H7 (cell line): ENCODE measurements around the gene SPATS2L. TPM values are rescaled to one million over a fixed set of nuclear protein-coding genes. Genes with fewer than 3 reads are reported as not detected.
A peak's percentile ranks its signal among the peaks of the same experiment; 100 is the strongest.

Source experiments
- DNase-seq: peaks from one replicate; pipeline ENCODE4 v3.0.0; 2012
- H3K27me3 ChIP-seq: 2 replicates; pipeline ENCODE4 v1.6.0; 2011; ENCODE audit warnings: mild to moderate bottlenecking, low read length; ENCODE audit not compliant: control insufficient read depth, insufficient read depth
- H3K36me3 ChIP-seq: replicated peaks from 2 replicates; pipeline ENCODE4 v1.5.1; 2011; ENCODE audit warnings: low read length; ENCODE audit not compliant: control insufficient read depth, insufficient read depth
- H3K4me3 ChIP-seq: 2 replicates; pipeline ENCODE4 v1.5.1; 2011; ENCODE audit warnings: low read depth, mild to moderate bottlenecking, control low read depth, low read length, moderate library complexity; ENCODE audit not compliant: insufficient read depth
- total RNA-seq: library from RNA; depleted of rRNA; stranded (reverse); fragments of >200 nt; shearing (Covaris generic); gene quantifications from 2 replicates; pipeline ENCODE4 v1.2.3, GENCODE V29; 2014; rRNA removed

SPATS2L gene, protein sequence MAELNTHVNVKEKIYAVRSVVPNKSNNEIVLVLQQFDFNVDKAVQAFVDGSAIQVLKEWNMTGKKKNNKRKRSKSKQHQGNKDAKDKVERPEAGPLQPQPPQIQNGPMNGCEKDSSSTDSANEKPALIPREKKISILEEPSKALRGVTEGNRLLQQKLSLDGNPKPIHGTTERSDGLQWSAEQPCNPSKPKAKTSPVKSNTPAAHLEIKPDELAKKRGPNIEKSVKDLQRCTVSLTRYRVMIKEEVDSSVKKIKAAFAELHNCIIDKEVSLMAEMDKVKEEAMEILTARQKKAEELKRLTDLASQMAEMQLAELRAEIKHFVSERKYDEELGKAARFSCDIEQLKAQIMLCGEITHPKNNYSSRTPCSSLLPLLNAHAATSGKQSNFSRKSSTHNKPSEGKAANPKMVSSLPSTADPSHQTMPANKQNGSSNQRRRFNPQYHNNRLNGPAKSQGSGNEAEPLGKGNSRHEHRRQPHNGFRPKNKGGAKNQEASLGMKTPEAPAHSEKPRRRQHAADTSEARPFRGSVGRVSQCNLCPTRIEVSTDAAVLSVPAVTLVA
- total RNA-seq: 74.7 and 106 TPM in 2 replicates

DNA sequence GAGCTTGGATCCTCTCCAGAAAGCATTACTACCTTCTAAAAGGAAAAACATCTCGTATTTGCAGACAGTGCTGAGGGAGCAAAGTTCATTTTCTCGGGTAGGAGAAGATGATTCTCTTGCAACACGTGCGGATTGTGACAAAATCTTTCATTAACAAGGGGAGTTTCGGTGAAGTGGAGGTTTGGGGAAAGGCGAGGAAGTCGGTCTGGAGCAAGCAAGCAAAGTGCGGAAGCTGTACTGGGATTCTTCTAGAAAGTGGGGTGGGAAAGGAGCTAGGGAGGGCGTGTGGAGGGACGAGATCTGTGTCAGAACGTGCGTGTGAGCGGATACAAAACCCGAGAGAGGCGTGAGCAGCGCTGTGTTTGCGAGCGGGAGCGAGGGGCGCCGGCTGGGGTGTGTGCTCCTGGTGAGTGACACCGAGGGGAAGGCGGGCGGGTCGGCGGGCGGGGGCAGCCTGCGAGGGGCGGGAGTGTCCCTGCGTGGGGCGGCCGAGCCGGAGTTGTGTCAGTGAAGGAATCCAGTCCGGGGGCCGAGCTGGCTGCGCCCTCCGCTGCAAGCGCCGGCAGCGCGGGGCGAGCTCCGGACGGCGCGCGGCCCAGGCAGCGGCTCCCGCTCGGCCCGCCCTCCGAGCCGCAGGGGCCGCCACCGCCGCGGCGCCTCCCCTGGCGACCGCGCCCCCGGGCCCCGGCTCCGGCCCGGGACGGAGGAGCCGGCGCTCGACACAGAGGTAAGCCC lies at the start of gene SPATS2L:
Gene SPATS2L (plus strand): TSS at position 498 of the 735 bp plus-strand sequence. CDS start 82,552 bp downstream, outside the sequence.
- H3K27me3 ChIP-seq: no peaks in the 10 kb centered on the region
- H3K4me3 ChIP-seq: peak within 1 kb of the TSS; percentile 77
- no peaks in the 10 kb centered on the region for H3K36me3 ChIP-seq
- DNase-seq: peak; percentile 83

GRCh38 chr2:200257570-200257969 lies 48.9 kb upstream of the SPATS2L start:
- H3K36me3 ChIP-seq: no peaks in the 10 kb centered on the region
- H3K4me3 ChIP-seq: no peak overlapping the region
- no peaks in the 10 kb centered on the region for H3K27me3 ChIP-seq
- DNase-seq: no peak

DNA sequence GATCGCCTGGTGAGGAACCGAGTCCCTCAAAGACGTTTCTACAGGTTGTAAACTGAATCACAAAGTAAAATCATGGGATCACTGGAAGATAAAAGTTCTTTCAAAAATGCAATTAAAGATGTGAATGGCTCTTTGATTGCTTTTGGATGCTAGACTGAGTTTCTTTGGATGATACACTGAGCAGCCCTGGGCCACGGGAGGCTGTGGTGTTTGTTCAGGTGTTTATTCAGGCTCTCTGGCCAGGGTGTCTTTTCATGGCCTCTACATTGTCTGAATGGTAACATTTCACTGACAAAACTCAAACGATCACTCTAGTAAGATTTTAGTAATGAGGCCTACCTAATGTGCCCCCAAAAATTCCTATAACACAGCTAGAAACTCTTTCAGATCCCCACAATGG lies 48.4 kb upstream of the SPATS2L start:
- DNase-seq: no peak
- H3K36me3 ChIP-seq: no peaks in the 10 kb centered on the region
- no peaks in the 10 kb centered on the region for H3K27me3 ChIP-seq
- no peak overlapping the region for H3K4me3 ChIP-seq

DNA sequence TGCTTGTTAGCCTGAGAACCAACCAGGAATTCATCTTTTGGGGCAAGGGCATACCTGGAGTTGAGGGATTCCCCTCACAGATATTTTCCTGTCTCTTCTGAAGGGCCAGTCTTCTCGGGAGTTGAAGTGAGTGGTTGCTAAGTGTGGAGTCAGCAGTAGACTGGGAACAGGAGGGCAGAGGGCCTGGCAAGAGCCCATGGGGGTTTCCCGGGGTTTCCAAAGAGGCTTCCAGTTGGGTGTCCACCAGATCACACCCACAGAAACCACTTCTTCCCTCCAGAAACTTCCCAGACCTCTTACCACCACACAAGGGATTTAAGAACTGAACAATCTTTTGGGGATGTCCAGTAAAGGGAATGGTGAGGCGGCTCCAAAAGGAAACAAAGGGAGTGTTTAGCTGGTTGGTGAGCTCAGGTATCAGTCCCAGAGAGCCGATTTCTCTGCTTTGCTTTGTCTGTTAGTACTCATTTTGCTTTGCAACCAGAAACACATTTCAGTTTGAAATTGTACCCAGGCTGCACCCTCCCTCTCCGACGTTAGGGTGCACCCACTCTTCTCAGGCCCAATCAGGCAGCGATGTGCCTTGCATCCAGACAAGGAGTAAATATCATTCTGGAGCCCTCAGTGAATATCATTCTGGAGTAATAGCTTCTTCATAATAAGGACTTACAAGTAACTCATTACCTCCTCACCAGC lies 47.5 kb upstream of the SPATS2L start:
- no peak overlapping the region for H3K4me3 ChIP-seq
- H3K36me3 ChIP-seq: no peaks in the 10 kb centered on the region
- H3K27me3 ChIP-seq: no peaks in the 10 kb centered on the region
- no peak for DNase-seq

GRCh38 chr2:200259577-200259957 lies 46.9 kb upstream of the SPATS2L start:
- no peak overlapping the region for H3K4me3 ChIP-seq
- DNase-seq: no peak
- H3K36me3 ChIP-seq: no peaks in the 10 kb centered on the region
- no peaks in the 10 kb centered on the region for H3K27me3 ChIP-seq

GRCh38 chr2:200262047-200262446 lies 44.4 kb upstream of the SPATS2L start:
- no peak for DNase-seq
- Histone ChIP-seq H3K27me3 (no peaks in the 10 kb centered on the region), H3K36me3 (no peaks in the 10 kb centered on the region), H3K4me3 (no peak overlapping the region)

DNA sequence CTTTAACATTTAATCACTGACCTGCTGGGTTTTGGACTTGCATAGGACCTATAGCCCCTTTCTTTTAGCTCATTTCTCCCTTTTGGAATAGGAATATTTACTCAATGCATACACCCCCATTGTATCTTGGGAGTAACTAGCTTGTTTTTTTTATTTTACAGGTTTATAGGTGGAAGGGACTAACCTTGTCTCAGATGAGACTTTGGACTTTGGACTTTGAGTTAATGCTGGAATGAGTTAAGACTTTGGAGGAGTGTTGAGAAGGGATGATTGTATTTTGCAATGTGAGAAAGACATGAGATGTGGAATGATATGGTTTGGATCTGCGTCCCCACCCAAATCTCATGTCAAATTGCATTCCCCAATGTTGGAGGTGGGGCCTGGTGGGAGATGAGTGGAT lies 43.2 kb upstream of the SPATS2L start:
- Histone ChIP-seq H3K27me3 (no peaks in the 10 kb centered on the region), H3K4me3 (no peak overlapping the region), H3K36me3 (no peaks in the 10 kb centered on the region)
- DNase-seq: no peak

DNA sequence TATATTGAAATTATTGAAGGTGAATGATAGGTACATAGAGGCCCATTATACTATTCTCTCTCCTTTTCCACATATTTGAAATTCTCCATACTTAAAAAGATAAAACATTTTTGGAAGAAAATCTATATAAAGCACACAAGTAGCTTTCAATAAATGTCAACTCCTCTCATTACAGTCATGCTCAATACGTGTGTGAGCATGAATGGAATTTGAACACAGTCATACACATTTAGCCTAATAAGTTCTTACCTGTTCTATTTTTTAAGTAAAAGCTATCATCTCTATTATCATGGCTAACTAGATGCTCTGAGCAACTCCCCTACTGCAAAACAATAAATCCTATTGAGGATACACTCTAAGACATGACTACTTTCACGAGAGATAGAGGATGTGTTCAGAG lies 41.9 kb upstream of the SPATS2L start:
- Histone ChIP-seq H3K4me3 (no peak overlapping the region), H3K36me3 (no peaks in the 10 kb centered on the region), H3K27me3 (no peaks in the 10 kb centered on the region)
- DNase-seq: no peak

- H3K27me3 ChIP-seq: no peaks in the 10 kb centered on the region
- DNase-seq: no peak
- H3K36me3 ChIP-seq: no peaks in the 10 kb centered on the region
- no peak overlapping the region for H3K4me3 ChIP-seq
Measured at GRCh38 chr2:200266406-200266805, 40.1 kb upstream of the SPATS2L start.

DNA sequence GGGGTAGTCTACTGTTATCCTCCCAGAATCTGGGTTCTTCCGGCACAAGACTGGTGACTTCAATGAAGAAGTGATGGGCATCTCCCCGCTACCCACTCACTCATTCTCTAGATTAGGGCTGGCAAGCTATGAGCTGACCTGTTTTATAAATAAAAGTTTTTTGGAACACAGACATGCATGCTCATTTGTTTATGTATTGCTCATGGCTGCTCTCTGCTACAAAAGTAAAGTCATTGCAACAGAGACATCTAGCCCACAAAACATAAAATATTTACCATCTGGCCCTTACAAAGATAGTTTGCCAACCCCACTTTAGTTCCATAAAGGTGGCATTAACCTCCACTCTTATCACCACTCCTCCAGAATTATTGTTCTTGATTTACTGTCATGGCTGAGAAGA lies 39.1 kb upstream of the SPATS2L start:
- Histone ChIP-seq H3K36me3 (no peaks in the 10 kb centered on the region), H3K27me3 (no peaks in the 10 kb centered on the region), H3K4me3 (no peak overlapping the region)
- DNase-seq: no peak

DNA sequence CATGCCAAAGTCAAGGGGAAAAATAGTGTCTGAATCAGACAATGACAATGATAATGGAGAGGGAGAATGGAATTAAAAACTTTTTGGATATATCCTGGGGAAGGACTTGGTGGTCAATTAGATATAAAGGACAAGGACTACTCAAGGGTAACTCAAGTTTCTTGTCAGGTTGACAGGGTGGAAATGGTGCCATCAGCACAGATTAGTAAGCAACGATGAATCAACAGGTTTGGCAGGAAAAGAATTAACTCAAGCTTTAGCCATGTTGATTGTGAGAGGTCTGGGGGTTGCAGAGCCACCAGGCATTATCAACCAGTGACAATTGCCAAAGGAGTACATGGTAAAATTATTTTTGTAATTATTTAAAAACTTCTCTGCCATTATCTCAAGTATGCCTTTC lies 35.8 kb upstream of the SPATS2L start:
- no peaks in the 10 kb centered on the region for H3K36me3 ChIP-seq
- no peak for DNase-seq
- H3K27me3 ChIP-seq: no peaks in the 10 kb centered on the region
- no peak overlapping the region for H3K4me3 ChIP-seq

- no peak for DNase-seq
- Histone ChIP-seq H3K27me3 (no peaks in the 10 kb centered on the region), H3K4me3 (no peak overlapping the region), H3K36me3 (no peaks in the 10 kb centered on the region)
Measured at GRCh38 chr2:200272320-200272719, 34.2 kb upstream of the SPATS2L start.

DNA sequence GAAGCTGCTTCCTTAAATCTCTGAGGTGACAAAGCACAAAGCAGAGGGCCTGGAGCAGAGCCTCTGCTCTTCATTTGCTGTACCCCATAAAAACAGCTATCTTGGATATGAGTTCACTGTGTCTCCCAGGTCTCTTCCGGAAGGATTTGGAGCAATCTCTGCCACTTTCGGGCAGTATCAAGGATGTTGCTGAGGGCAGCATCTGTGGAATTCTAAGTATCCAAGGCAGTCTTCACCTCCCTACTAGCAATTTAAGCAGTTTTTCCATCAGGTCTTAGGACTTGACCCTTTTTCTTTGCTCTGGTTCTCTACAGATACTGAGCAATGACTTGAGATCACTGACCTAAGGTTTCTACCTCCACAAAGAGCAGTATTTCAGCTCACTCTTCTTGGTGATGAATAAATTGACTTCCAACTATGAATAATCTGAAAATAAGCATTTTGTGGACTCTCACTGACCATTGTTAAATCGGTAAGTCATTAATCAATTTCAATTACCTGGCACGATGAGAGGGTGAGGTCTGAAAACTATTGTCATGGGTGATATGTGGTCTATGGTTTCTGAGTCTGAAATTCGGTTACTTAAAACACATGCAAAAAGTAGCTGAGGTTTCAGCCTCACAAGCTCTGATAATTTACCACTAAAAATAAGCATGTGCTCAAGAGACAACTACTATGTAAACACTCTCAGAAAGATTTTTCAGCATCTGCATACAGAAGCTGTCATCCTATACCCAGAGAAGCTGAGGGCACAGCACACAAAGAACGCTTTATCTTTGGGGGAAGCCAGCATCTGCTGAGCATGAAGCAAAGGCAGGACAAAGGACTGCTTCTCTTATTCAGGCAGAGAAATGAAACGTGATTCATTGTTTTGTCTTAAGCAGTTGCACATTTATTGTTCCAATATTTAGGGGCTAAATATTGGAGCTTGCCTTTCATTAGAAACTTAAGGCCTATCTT lies 32.1 kb upstream of the SPATS2L start:
- DNase-seq: no peak
- H3K36me3 ChIP-seq: no peaks in the 10 kb centered on the region
- no peaks in the 10 kb centered on the region for H3K27me3 ChIP-seq
- no peak overlapping the region for H3K4me3 ChIP-seq
